Vagina (tissue), 2 donors: ENCODE measurements around the gene MPV17L2.

ENCODE experiments used
- POLR2A ChIP-seq, 2 donors: fragments of 450-650 bp; IDR thresholded peaks; one replicate each; pipeline ENCODE4 v1.6.1; 2017; ENCODE audit warnings: antibody characterized with exemption in 2 of 2, mild to moderate bottlenecking in 2 of 2, moderate library complexity in 2 of 2
- POLR2AphosphoS5 ChIP-seq, 2 donors: sonication (generic); formaldehyde crosslinking; IDR thresholded peaks; one replicate each; pipeline ENCODE4 v1.9.0; 2017; ENCODE audit warnings: antibody characterized with exemption in 2 of 2, mild to moderate bottlenecking in 2 of 2, low read depth in 1 of 2; ENCODE audit not compliant: insufficient read depth in 1 of 2
- TF ChIP-seq, protein P1 (sequence below), 3 experiments: fragments of 450-650 bp in 2 of 3; fragments of 200-600 bp in 1 of 3; sonication (generic) in 1 of 3; IDR thresholded peaks; one replicate each; pipeline ENCODE4 v1.5.1; 2017 to 2019; ENCODE audit warnings: antibody characterized with exemption in 3 of 3, mild to moderate bottlenecking in 2 of 3, moderate library complexity in 2 of 3

DNA sequence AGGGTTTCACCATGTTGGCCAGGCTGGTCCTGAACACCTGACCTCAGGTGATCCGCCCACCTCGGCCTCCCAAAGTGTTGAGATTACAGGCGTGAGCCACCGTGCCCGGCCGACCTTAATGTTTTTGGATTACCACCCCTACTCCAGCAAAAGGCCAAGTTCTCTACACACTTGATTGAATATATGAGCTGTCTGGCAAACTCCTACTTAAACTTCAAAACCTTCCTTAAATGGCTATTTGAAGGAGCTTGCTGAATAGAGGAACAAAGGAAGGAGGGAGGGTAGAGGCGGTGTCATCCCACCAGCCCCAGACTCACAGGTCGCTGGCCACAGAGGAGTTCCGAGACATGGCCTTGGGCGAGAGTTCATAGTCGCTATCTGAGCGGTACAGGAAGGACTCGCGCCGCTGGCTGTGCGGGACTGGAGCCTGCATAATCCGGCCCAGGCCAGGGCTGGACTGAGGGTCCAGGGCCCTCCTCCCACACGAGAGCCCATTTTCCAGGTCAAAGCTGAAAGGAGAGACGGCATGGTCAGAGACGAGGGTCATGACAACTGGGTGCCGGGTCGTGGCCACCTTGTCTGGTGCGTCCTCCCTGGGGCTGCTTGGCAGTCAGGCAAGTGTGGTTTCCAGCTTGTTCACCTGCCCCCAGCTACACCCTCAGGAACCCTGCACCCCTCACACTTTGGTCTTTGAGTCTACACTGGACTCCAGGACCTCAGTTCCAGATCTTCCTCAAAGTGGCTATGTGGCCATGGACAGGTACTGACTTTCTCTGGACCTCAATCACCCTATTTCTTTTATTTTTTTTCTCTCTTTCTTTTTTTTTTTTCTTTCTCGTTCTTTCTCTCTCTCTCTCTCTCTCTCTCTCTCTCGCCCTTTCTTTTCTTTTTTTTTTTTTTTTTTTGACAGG is 29.1 kb downstream of the MPV17L2 start:
- TF ChIP-seq, protein P1, sequence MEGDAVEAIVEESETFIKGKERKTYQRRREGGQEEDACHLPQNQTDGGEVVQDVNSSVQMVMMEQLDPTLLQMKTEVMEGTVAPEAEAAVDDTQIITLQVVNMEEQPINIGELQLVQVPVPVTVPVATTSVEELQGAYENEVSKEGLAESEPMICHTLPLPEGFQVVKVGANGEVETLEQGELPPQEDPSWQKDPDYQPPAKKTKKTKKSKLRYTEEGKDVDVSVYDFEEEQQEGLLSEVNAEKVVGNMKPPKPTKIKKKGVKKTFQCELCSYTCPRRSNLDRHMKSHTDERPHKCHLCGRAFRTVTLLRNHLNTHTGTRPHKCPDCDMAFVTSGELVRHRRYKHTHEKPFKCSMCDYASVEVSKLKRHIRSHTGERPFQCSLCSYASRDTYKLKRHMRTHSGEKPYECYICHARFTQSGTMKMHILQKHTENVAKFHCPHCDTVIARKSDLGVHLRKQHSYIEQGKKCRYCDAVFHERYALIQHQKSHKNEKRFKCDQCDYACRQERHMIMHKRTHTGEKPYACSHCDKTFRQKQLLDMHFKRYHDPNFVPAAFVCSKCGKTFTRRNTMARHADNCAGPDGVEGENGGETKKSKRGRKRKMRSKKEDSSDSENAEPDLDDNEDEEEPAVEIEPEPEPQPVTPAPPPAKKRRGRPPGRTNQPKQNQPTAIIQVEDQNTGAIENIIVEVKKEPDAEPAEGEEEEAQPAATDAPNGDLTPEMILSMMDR (IDR thresholded peaks at IDR 0.05) = no peak
- no peak for TF ChIP-seq POLR2A (IDR thresholded peaks at IDR 0.05)
- no peak for TF ChIP-seq POLR2AphosphoS5 (IDR thresholded peaks at IDR 0.05; ENCODE audit: insufficient read depth in 1 of 2, low read depth in 1 of 2)
